ENCODE measurements around the gene FOXP1.

FOXP1 gene

DNA sequence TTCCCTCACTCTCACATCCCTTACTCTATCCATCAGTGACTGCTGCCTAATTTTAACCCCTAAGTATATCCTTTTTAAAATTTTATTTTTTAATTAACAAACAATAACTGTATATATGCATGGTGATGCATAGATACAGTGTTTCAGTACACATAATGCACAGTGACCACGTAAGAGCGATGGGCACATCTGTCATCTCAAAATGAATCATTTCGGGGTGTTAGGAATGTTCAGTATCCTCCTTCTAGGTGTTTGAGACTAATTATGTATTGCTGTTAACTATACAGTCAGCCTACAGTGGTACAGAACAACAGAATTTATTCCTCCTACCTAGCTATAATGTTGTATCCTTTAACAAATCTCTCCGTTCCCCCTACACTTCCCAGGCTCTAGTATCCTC, 307.0 kb downstream of the FOXP1 start:
- no peak overlapping the region for H3K4me3 ChIP-seq (ENCODE audit: low read depth, low read length)
- TF ChIP-seq CTCF (IDR thresholded peaks at IDR 0.05; ENCODE audit: low read depth, low read length), result no peak

DNA sequence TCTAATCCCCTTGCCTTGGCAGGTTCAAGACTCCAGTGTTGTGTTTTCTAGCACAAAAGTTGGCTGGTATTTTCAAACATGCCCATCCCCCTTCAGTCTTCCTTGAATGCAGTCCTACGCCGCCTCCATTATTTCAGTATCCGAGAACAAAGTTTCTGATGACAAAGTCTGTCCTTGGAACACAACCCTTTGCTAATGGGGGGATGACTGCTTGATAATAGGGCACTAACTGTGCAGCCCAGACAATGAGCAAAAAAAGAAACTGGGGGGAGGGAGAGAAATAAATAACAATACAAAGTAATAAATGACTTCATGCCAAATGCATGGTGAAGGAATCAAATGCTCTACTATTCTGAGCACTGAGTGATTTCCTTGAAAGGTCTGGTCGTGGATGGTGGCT, 310.1 kb downstream of the FOXP1 start:
- TF ChIP-seq CTCF (IDR thresholded peaks at IDR 0.05; ENCODE audit: low read depth, low read length), result no peak
- no peak overlapping the region for H3K4me3 ChIP-seq (ENCODE audit: low read depth, low read length)

DNA sequence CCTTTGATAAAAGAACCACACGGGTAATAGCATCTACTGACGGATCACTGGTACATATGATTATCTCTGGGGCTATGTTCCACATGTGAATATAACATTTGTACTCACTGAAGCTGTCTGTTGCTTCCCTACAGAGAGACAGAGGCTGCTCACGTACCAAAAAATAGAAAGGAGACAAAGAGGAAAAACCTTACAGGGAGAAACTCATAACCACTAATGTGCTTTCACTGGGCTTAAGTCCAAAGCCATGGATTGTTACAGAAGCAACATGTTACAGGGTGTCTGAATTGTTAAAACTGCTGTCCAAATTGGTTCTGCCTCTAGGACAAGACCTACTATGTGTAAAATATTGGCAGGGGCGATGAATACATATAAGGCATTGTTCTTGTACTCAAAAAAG, 311.9 kb downstream of the FOXP1 start:
- H3K4me3 ChIP-seq (ENCODE audit: low read depth, low read length), result no peak overlapping the region
- TF ChIP-seq CTCF (IDR thresholded peaks at IDR 0.05; ENCODE audit: low read depth, low read length), result no peak

GRCh38 chr3:71269906-71270305, 313.6 kb downstream of the FOXP1 start:
- H3K4me3 ChIP-seq (ENCODE audit: low read depth, low read length), result no peak overlapping the region
- no peak for TF ChIP-seq CTCF (IDR thresholded peaks at IDR 0.05; ENCODE audit: low read depth, low read length)

- H3K4me3 ChIP-seq (ENCODE audit: low read depth, low read length), result no peak overlapping the region
- no peak for TF ChIP-seq CTCF (IDR thresholded peaks at IDR 0.05; ENCODE audit: low read depth, low read length)
Observed at GRCh38 chr3:71268462-71268999, 315.0 kb downstream of the FOXP1 start.

GRCh38 chr3:71266875-71267274, 316.7 kb downstream of the FOXP1 start:
- TF ChIP-seq CTCF (IDR thresholded peaks at IDR 0.05; ENCODE audit: low read depth, low read length), result no peak
- H3K4me3 ChIP-seq (ENCODE audit: low read depth, low read length), result no peak overlapping the region

- no peak for TF ChIP-seq CTCF (IDR thresholded peaks at IDR 0.05; ENCODE audit: low read depth, low read length)
- no peak overlapping the region for H3K4me3 ChIP-seq (ENCODE audit: low read depth, low read length)
Observed at GRCh38 chr3:71265365-71265915, 318.1 kb downstream of the FOXP1 start.

Data from WI38 (cell line).